ENCODE data around the gene KRTAP10-6.
"Not testable (repeated sequence)": the region's sequence is repeated elsewhere in the genome, so short reads cannot be mapped to it uniquely, and the experiment has no call there.

Gene KRTAP10-6

GRCh38 chr21:44555200-44555875 lies 37.0 kb downstream of the KRTAP10-6 start:
- DNase-seq = no peak

GRCh38 chr21:44552681-44553080 lies 39.6 kb downstream of the KRTAP10-6 start:
- DNase-seq = no peak

GRCh38 chr21:44552136-44552535 lies 40.2 kb downstream of the KRTAP10-6 start:
- no peak for DNase-seq

GRCh38 chr21:44551340-44551961 lies 40.9 kb downstream of the KRTAP10-6 start, which contains the start of gene KRTAP10-2:
KRTAP10-2 (minus strand) TSS chr21:44551505; CDS start chr21:44551458, 47 bp downstream.
- DNase-seq = no peak

- no peak for DNase-seq
Measured at GRCh38 chr21:44550807-44551206, 41.5 kb downstream of the KRTAP10-6 start.

- DNase-seq = not testable (repeated sequence)
Measured at GRCh38 chr21:44550285-44550684, 42.0 kb downstream of the KRTAP10-6 start.

- no peak for DNase-seq
Measured at GRCh38 chr21:44549525-44550211, 42.6 kb downstream of the KRTAP10-6 start.

GRCh38 chr21:44548922-44549321 lies 43.4 kb downstream of the KRTAP10-6 start:
- no peak for DNase-seq

GRCh38 chr21:44548381-44548780 lies 43.9 kb downstream of the KRTAP10-6 start:
- DNase-seq = no peak

- DNase-seq = no peak
Measured at GRCh38 chr21:44547656-44548331, 44.5 kb downstream of the KRTAP10-6 start.

- no peak for DNase-seq
Measured at GRCh38 chr21:44544566-44544965, 47.7 kb downstream of the KRTAP10-6 start.

GRCh38 chr21:44542716-44543115 lies 49.6 kb downstream of the KRTAP10-6 start:
- DNase-seq = no peak

All from SHP77 (cell line).